ENCODE data around the gene PGC. TPM values are rescaled to one million over a fixed set of nuclear protein-coding genes. Genes with fewer than 3 reads are reported as not detected.

PGC gene
- total RNA-seq, 2 donors from 2014 or later: not detected

DNA sequence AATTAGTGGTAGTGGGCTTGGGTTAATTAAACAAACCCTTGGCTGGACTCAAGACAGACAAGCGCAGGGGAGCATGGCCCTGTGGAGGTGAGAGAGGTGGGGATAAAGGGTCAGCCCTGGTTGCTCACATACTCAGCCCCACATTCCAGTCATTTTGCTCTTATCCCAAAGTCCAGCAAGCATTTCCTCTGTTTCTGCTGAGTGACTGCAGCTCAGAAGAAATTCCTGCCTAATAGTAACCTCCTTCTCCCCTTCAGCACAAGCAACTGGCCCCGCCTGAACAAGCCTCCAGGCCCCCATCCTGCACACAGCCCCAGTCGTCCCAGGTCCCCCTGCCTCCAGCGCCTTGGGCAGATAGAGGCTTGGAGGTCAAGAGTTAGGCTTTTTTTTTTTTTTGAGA is 8.2 kb downstream of the PGC start:
- no peaks in the 10 kb centered on the region for H3K9me3 ChIP-seq
- no peak overlapping the region for H3K27ac ChIP-seq
- no peaks in the 10 kb centered on the region for H3K36me3 ChIP-seq
- H3K4me1 ChIP-seq: peaks cover 0 to 6% of the 10 kb centered on the region in 2 donors
- no peak for TF ChIP-seq CTCF (IDR thresholded peaks at IDR 0.05)
- no peak overlapping the region for H3K4me3 ChIP-seq
- no peaks in the 10 kb centered on the region for H3K27me3 ChIP-seq
- DNase-seq (ENCODE audit: low spot score): no peak

- TF ChIP-seq CTCF (IDR thresholded peaks at IDR 0.05): no peak
- H3K9me3 ChIP-seq: no peaks in the 10 kb centered on the region
- no peaks in the 10 kb centered on the region for H3K27me3 ChIP-seq
- DNase-seq (ENCODE audit: low spot score): no peak
- H3K27ac ChIP-seq: no peak overlapping the region
- H3K36me3 ChIP-seq: no peaks in the 10 kb centered on the region
- no peak overlapping the region for H3K4me3 ChIP-seq
- peaks cover 0 to 19% of the 10 kb centered on the region in 2 donors for H3K4me1 ChIP-seq
Measured at GRCh38 chr6:41737591-41738130, 9.5 kb downstream of the PGC start.

DNA sequence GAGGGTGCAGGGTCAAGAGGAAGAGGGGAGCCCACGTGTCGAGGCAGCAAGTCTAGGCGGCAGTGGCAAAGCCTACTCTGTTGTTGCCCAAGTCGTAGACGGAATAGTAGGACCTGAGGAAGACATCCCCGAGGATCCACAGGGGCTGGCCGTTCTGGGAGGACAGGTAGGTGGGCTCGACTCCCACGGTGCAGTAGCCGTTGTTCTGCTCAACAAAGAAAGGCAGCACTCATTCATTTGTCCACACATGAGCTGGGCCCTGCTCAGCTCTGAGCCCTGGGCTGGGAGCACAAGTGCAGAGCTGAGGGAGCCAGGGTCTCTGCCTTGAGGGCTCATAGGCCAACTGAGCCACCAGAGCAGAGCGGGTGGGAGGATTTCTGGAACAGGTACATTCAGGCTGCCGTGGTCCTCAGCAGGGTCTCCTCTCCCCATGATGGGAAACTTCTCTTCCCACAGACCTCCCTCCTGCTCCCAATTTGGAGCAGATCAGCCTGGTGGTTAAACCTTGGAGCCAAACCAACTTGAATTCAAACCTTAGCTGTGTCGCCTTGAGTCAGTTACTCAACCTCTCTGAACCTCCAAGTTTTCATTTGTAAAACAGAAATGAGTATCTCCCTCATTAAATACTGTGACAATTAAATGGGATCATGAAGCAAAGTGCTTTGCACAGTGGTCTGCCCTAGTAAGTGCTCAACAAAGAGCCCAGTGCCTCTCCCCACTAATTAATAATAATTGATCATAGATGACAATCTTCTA is 10.2 kb downstream of the PGC start:
- H3K27me3 ChIP-seq: no peaks in the 10 kb centered on the region
- no peaks in the 10 kb centered on the region for H3K36me3 ChIP-seq
- H3K27ac ChIP-seq: no peak overlapping the region
- no peaks in the 10 kb centered on the region for H3K9me3 ChIP-seq
- no peak overlapping the region for H3K4me3 ChIP-seq
- H3K4me1 ChIP-seq: peaks cover 0 to 25% of the 10 kb centered on the region in 2 donors
- no peak for TF ChIP-seq CTCF (IDR thresholded peaks at IDR 0.05)
- DNase-seq (ENCODE audit: low spot score): no peak

DNA sequence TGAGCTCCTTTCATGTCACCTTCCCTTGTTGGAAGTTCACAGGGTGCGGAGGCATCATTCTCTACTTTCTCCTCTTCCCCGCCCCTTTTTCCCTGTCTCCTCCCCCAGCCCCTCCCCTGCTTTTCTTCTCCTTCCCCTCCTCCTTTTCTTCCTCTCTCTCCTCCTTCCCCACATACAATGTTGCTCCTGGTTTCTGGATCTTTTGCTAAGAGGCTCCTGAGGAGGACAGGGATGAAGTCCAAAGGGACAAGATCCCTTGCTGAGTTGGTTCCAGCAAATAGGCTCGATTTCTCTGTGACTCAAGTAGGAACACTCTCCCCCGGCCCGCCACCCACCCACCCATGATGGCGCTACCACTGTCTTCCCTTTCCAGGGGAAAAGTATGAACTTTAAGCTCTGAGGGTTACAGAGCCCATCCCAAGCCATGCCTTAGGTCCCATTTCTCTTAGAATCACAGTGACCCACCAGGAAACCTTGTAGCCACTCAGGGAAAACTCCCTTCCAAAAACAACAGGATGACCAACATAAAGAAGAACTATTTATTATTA is 10.9 kb downstream of the PGC start:
- Histone ChIP-seq H3K36me3 (no peaks in the 10 kb centered on the region), H3K4me1 (peaks cover 0 to 33% of the 10 kb centered on the region in 2 donors), H3K4me3 (peak overlapping the region in 1 of 2 donors; percentile 97), H3K9me3 (no peaks in the 10 kb centered on the region), H3K27me3 (no peaks in the 10 kb centered on the region), H3K27ac (no peak overlapping the region)
- no peak for DNase-seq (ENCODE audit: low spot score)
- TF ChIP-seq CTCF (IDR thresholded peaks at IDR 0.05): no peak

DNA sequence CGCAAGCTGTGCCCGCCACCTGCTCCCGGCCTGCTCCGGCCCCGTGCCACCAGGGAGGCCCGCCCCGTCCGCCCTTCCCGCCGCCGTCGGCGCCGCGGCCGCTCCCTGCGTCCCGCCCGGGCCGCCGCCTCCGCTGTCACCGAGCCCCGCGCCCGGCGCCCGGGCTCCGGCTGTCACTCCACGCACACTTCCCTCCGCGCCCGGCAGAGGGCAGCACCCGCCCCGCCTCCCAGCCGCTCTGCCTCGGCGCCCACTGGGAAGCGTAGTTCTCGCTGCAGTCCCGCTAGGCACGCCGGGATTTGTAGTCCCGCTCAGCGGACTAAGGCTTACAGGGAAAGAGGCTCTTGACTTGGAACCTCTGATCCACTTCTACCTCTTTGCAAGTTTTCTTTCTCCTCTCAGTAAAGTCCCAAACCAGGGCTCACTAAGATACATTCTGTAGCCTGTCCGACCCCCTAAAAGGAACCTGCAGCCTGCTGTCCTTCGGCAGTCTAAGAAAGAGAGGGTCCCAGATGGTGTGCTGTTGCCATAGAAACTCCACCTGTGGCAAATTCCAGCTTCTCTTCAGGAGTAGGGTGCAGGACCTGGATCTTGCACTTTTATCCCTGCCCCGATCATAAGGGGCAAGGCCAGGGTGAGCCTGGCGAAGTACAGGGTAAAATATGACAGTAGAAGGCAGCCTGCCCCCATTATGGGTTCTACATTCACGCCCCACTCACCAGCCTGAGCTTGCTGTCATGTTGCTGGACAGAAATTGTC is 11.6 kb downstream of the PGC start, which contains the start of gene TFEB:
Gene TFEB (minus strand): TSS at position 182 of the 759 bp plus-strand sequence. CDS start 44,395 bp downstream, outside the sequence.
- Histone ChIP-seq H3K36me3 (no peaks in the 10 kb centered on the region), H3K4me1 (peaks cover 0 to 39% of the 10 kb centered on the region in 2 donors), H3K27ac (peak within 1 kb of the TSS; percentile 97 to 99), H3K9me3 (no peaks in the 10 kb centered on the region), H3K4me3 (peak within 1 kb of the TSS; percentile 97), H3K27me3 (no peaks in the 10 kb centered on the region)
- TF ChIP-seq CTCF (IDR thresholded peaks at IDR 0.05): peak; percentile 87 to 98
- DNase-seq (ENCODE audit: low spot score): peak; percentile 94
